IMR-90 (cell line): ENCODE results near the gene LARP1. TPM values are rescaled to one million over a fixed set of nuclear protein-coding genes. Genes with fewer than 3 reads are reported as not detected.

Experiments used
- ATAC-seq: fragments of 200-7000 bp; cut with Tn5 transposase; 2 replicates; pipeline ENCODE4 v1.9.1; 2020; ENCODE audit warnings: low read depth, mild to moderate bottlenecking, moderate library complexity
- BruUV-seq: library from RNA; stranded (reverse); fragments of 400-500 nt; replicated peaks from 2 replicates; lab custom pipeline; 2021; lab: Mats Ljungman, UMichigan
- CTCF ChIA-PET: fragments of 300-600 bp; formaldehyde crosslinking; extraction: SDS; loops from one replicate; lab custom pipeline; 2021; ENCODE audit warnings: antibody characterized with exemption; lab: Yijun Ruan, JAX
- POLR2A ChIA-PET: fragments of 300-600 bp; sonication (Branson Sonifier 250); formaldehyde crosslinking; loops from one replicate; lab custom pipeline; 2022; ENCODE audit warnings: antibody characterized with exemption; ENCODE audit not compliant: unreplicated experiment; lab: Charles Lee
- DNase-seq: peaks from one replicate; pipeline ENCODE4 v3.0.0; 2013
- H2AFZ ChIP-seq: replicated peaks from 2 replicates; pipeline ENCODE3; 2013; ENCODE audit warnings: low read length, mild to moderate bottlenecking; ENCODE audit not compliant: poor library complexity
- H2AK5ac ChIP-seq: 2 replicates; pipeline ENCODE4 v1.6.1; 2013; ENCODE audit warnings: low read depth, low read length, inconsistent platforms
- H2AK9ac ChIP-seq: replicated peaks from 2 replicates; pipeline ENCODE3; 2013; ENCODE audit warnings: mild to moderate bottlenecking, low read depth, low read length, moderate library complexity; ENCODE audit not compliant: poor library complexity
- H2BK120ac ChIP-seq: 2 replicates; pipeline ENCODE4 v1.6.1; 2013; ENCODE audit warnings: low read depth, low read length, inconsistent platforms
- H2BK15ac ChIP-seq: 3 replicates; pipeline ENCODE4 v1.6.1; 2013; ENCODE audit warnings: low read depth, low read length, inconsistent platforms
- H2BK20ac ChIP-seq: 2 replicates; pipeline ENCODE4 v1.6.1; 2013; ENCODE audit warnings: low read depth, mild to moderate bottlenecking, inconsistent platforms, low read length, moderate library complexity
- H2BK5ac ChIP-seq: 2 replicates; pipeline ENCODE4 v1.6.1; 2013; ENCODE audit warnings: mild to moderate bottlenecking, low read depth, low read length, inconsistent platforms; ENCODE audit not compliant: poor library complexity, severe bottlenecking
- H3K14ac ChIP-seq: replicated peaks from 2 replicates; pipeline ENCODE4 v1.6.1; 2013; ENCODE audit warnings: low read depth, low read length, inconsistent platforms
- H3K18ac ChIP-seq: 2 replicates; pipeline ENCODE4 v1.6.1; 2013; ENCODE audit warnings: low read depth, low read length, control low read depth
- H3K23ac ChIP-seq: 2 replicates; pipeline ENCODE4 v1.6.1; 2013; ENCODE audit warnings: low read depth, low read length, inconsistent platforms
- H3K27ac ChIP-seq: 2 replicates; pipeline ENCODE4 v1.5.1; 2013; ENCODE audit warnings: mild to moderate bottlenecking, control low read depth, low read length; ENCODE audit not compliant: insufficient read depth
- H3K27me3 ChIP-seq: 2 replicates; pipeline ENCODE4 v1.6.1; 2013; ENCODE audit warnings: low read length; ENCODE audit not compliant: control insufficient read depth, insufficient read depth
- H3K36me3 ChIP-seq: 2 replicates; pipeline ENCODE4 v1.6.1; 2013; ENCODE audit warnings: low read length, mixed read lengths; ENCODE audit not compliant: control insufficient read depth, insufficient read depth
- H3K4ac ChIP-seq: 2 replicates; pipeline ENCODE4 v1.6.1; 2013; ENCODE audit warnings: low read depth, low read length, inconsistent platforms
- H3K4me1 ChIP-seq: 2 replicates; pipeline ENCODE4 v1.6.1; 2013; ENCODE audit warnings: low read length, mixed read lengths; ENCODE audit not compliant: control insufficient read depth, insufficient read depth
- H3K4me2 ChIP-seq: 2 replicates; pipeline ENCODE4 v1.6.1; 2013; ENCODE audit warnings: low read depth, mild to moderate bottlenecking, control low read depth, low read length, moderate library complexity
- H3K4me3 ChIP-seq: 2 replicates; pipeline ENCODE4 v1.5.1; 2013; ENCODE audit warnings: low read depth, mild to moderate bottlenecking, control low read depth, low read length, moderate library complexity; ENCODE audit not compliant: insufficient read depth
- H3K56ac ChIP-seq: 2 replicates; pipeline ENCODE4 v1.6.1; 2013; ENCODE audit warnings: low read length, inconsistent platforms; ENCODE audit not compliant: insufficient read depth; ENCODE audit errors: extremely low read depth
- H3K79me1 ChIP-seq, 2 experiments: 2 replicates each; pipeline ENCODE4 v1.6.1; 2013; ENCODE audit warnings: low read length in 2 of 2, inconsistent platforms in 1 of 2, low read depth in 1 of 2
- H3K9ac ChIP-seq: 2 replicates; pipeline ENCODE4 v1.6.1; 2013; ENCODE audit warnings: low read depth, low read length, control low read depth
- H3K9me1 ChIP-seq: 2 replicates; pipeline ENCODE4 v1.6.1; 2013; ENCODE audit warnings: low read length, inconsistent platforms; ENCODE audit not compliant: insufficient read depth
- H3K9me3 ChIP-seq: 2 replicates; pipeline ENCODE4 v1.6.1; 2013; ENCODE audit warnings: low read length; ENCODE audit not compliant: control insufficient read depth, insufficient read depth
- H4K20me1 ChIP-seq: 2 replicates; pipeline ENCODE4 v1.6.1; 2013; ENCODE audit warnings: low read length, inconsistent platforms; ENCODE audit not compliant: insufficient read depth
- H4K5ac ChIP-seq: 2 replicates; pipeline ENCODE4 v1.6.1; 2013; ENCODE audit warnings: mild to moderate bottlenecking, low read depth, low read length, control low read depth
- H4K8ac ChIP-seq, 2 experiments: 2 replicates each; pipeline ENCODE4 v1.6.1; 2013; ENCODE audit warnings: low read depth in 2 of 2, low read length in 2 of 2, control low read depth in 1 of 2, inconsistent platforms in 1 of 2
- H4K91ac ChIP-seq: 2 replicates; pipeline ENCODE4 v1.6.1; 2013; ENCODE audit warnings: low read depth, low read length, inconsistent platforms; ENCODE audit not compliant: insufficient read depth
- BHLHE40 ChIP-seq: fragments of 150-350 bp; IDR thresholded peaks from 2 replicates; pipeline ENCODE4 v1.6.1; 2016; ENCODE audit warnings: mild to moderate bottlenecking, low read depth, low read length
- CEBPB ChIP-seq: IDR thresholded peaks from 2 replicates; pipeline ENCODE4 v1.6.1; 2012; ENCODE audit warnings: low read depth, low read length, improper control_type of control experiment
- FOS ChIP-seq: fragments of 150-350 bp; IDR thresholded peaks from 2 replicates; pipeline ENCODE4 v1.6.1; 2016; ENCODE audit warnings: low read depth, low read length
- MAZ ChIP-seq: IDR thresholded peaks from 2 replicates; pipeline ENCODE4 v1.6.1; 2012; ENCODE audit warnings: low read depth, mild to moderate bottlenecking, low read length, improper control_type of control experiment, moderate library complexity, borderline replicate concordance
- MXI1 ChIP-seq: IDR thresholded peaks from 2 replicates; pipeline ENCODE4 v1.6.1; 2012; ENCODE audit warnings: low read depth, mild to moderate bottlenecking, low read length, moderate library complexity, borderline replicate concordance
- RAD21 ChIP-seq: IDR thresholded peaks from 2 replicates; pipeline ENCODE4 v1.6.1; 2012; ENCODE audit warnings: low read length, improper control_type of control experiment
- RCOR1 ChIP-seq: IDR thresholded peaks from 2 replicates; pipeline ENCODE4 v1.6.1; 2012; ENCODE audit warnings: mild to moderate bottlenecking, low read length, improper control_type of control experiment; ENCODE audit not compliant: insufficient replicate concordance
- RFX5 ChIP-seq: IDR thresholded peaks from 2 replicates; pipeline ENCODE4 v1.8.0; 2012; ENCODE audit warnings: low read depth, mild to moderate bottlenecking, low read length, moderate library complexity
- USF2 ChIP-seq: fragments of 150-350 bp; IDR thresholded peaks from 2 replicates; pipeline ENCODE4 v1.6.1; 2017; ENCODE audit warnings: mild to moderate bottlenecking, antibody characterized with exemption, low read length, low read depth
- WGBS, 2 experiments: methylation state at CpG; one replicate each; pipeline versions ENCODE4 v1.1.5 to v1.1.7; 2013; ENCODE audit warnings: missing lambda C conversion rate in 2 of 2; ENCODE audit not compliant: insufficient read length in 1 of 2; ENCODE audit errors: extremely low coverage in 2 of 2; 5-methylcytosine and 5-hydroxymethylcytosine counted together
- dilution Hi-C: fragments of 300-500 bp; cut with HindIII; formaldehyde crosslinking; loops from one replicate; pipeline ENCODE4 v1.14.3; 2018; ENCODE audit warnings: low sequenced_read_pairs; ENCODE audit not compliant: unreplicated experiment
- in situ Hi-C: fragments of 300-500 bp; cut with MboI; formaldehyde crosslinking; loops from 3 replicates; pipeline ENCODE4 v1.14.3; 2019; ENCODE audit warnings: low sequenced_read_pairs, inconsistent platforms, mixed read lengths
- intact Hi-C: fragments of 100-400 bp; cut with micrococcal nuclease; formaldehyde crosslinking; loops from 2 replicates; pipeline ENCODE4 v1.10.0; 2022
- polyA plus RNA-seq, 3 experiments: library from polyadenylated mRNA; depleted of rRNA; stranded (reverse); fragments of >200 nt; gene quantifications; 2 replicates each; pipeline ENCODE4 v1.2.3, GENCODE V29; 2012; ENCODE audit warnings: low replicate concordance in 1 of 3
- total RNA-seq: library from RNA; depleted of rRNA; stranded (reverse); fragments of >200 nt; gene quantifications from 2 replicates; pipeline ENCODE4 v1.2.3, GENCODE V29; 2012
- TF ChIP-seq, protein P1 (sequence below): fragments of 150-350 bp; IDR thresholded peaks from 2 replicates; pipeline ENCODE4 v1.6.1; 2016; ENCODE audit warnings: low read depth, mild to moderate bottlenecking, low read length, moderate library complexity, borderline replicate concordance
- TF ChIP-seq, protein P2 (sequence below): conservative IDR thresholded peaks from 2 replicates; pipeline ENCODE4 v1.5.1; 2012; ENCODE audit warnings: mild to moderate bottlenecking, low read depth, low read length, improper control_type of control experiment

The LARP1 gene
- total and polyA plus RNA-seq, 2 of the 4 experiments (the other 2 are of a cell fraction) = 47.3 to 77.4 TPM

GRCh38 chr5:154766558-154767281 lies 11.5 kb downstream of the LARP1 start (continued):
- no peak for TF ChIP-seq MAZ

DNA sequence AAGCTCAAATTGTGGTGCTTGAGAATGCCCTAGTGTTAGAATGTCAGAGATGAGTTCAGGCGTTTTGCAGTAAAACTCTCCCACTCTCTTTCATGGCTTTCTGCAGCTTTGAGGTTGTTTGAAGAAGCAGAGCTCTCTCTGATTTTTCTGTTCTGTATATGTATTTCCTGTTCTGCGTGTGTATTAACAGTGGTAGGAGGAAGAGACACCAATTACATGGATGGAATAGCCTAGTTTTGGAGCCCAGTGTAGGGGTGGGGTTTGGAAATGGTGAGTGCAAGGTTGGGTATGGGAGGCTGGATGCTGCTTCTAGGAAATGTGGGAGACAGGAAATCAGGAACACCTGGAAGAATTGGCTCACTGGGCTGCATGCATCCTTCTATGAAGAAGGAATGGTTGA lies 12.4 kb downstream of the LARP1 start:
- BruUV-seq = no TSS peak

More for the DNA sequence above, 12.4 kb downstream of the LARP1 start:
- no peak overlapping the region for H2BK5ac ChIP-seq
- no peak overlapping the region for H3K56ac ChIP-seq
- no peaks in the 10 kb centered on the region for H3K9me3 ChIP-seq
- H2AFZ ChIP-seq = no peak overlapping the region
- no peak for TF ChIP-seq RCOR1
- TF ChIP-seq, protein P1, sequence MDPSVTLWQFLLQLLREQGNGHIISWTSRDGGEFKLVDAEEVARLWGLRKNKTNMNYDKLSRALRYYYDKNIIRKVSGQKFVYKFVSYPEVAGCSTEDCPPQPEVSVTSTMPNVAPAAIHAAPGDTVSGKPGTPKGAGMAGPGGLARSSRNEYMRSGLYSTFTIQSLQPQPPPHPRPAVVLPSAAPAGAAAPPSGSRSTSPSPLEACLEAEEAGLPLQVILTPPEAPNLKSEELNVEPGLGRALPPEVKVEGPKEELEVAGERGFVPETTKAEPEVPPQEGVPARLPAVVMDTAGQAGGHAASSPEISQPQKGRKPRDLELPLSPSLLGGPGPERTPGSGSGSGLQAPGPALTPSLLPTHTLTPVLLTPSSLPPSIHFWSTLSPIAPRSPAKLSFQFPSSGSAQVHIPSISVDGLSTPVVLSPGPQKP = no peak
- TF ChIP-seq MAZ = no peak
- TF ChIP-seq, protein P2, sequence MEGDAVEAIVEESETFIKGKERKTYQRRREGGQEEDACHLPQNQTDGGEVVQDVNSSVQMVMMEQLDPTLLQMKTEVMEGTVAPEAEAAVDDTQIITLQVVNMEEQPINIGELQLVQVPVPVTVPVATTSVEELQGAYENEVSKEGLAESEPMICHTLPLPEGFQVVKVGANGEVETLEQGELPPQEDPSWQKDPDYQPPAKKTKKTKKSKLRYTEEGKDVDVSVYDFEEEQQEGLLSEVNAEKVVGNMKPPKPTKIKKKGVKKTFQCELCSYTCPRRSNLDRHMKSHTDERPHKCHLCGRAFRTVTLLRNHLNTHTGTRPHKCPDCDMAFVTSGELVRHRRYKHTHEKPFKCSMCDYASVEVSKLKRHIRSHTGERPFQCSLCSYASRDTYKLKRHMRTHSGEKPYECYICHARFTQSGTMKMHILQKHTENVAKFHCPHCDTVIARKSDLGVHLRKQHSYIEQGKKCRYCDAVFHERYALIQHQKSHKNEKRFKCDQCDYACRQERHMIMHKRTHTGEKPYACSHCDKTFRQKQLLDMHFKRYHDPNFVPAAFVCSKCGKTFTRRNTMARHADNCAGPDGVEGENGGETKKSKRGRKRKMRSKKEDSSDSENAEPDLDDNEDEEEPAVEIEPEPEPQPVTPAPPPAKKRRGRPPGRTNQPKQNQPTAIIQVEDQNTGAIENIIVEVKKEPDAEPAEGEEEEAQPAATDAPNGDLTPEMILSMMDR = no peak
- no peak for TF ChIP-seq RFX5
- TF ChIP-seq USF2 = no peak
- TF ChIP-seq RAD21 = no peak
- no peak for TF ChIP-seq CEBPB
- TF ChIP-seq FOS = no peak
- no peak for TF ChIP-seq MXI1
- TF ChIP-seq BHLHE40 = no peak
- H3K4me3 ChIP-seq = no peak overlapping the region
- ATAC-seq (no peak), DNase-seq (no peak)
- H2BK120ac ChIP-seq = no peak overlapping the region
- POLR2A ChIA-PET = no interaction called here
- H3K4ac ChIP-seq = no peak overlapping the region
- H4K8ac ChIP-seq = no peak overlapping the region
- no peaks in the 10 kb centered on the region for H3K27me3 ChIP-seq
- H3K36me3 ChIP-seq = no peaks in the 10 kb centered on the region
- CTCF ChIA-PET = no interaction called here
- no peak overlapping the region for H4K5ac ChIP-seq
- H3K27ac ChIP-seq = no peak overlapping the region
- H3K4me1 ChIP-seq = peaks cover 22% of the 10 kb centered on the region
- H2BK20ac ChIP-seq = no peak overlapping the region
- H2AK5ac ChIP-seq = no peak overlapping the region
- H2BK15ac ChIP-seq = no peak overlapping the region
- no peak overlapping the region for H3K4me2 ChIP-seq
- no peak overlapping the region for H3K14ac ChIP-seq
- H3K9ac ChIP-seq = no peak overlapping the region
- H3K9me1 ChIP-seq = peaks cover 49% of the 10 kb centered on the region
- H4K91ac ChIP-seq = no peak overlapping the region
- intact Hi-C loops (no loop called here), in situ Hi-C loops (no loop called here), dilution Hi-C loops (no loop called here)
- peaks cover 19 to 80% of the 10 kb centered on the region in 2 experiments for H3K79me1 ChIP-seq
- 40% methylated on average over 1 of the region's 2 CpGs; no CpG with 5 or more reads in 1 of the 2 experiments for WGBS, 2 experiments
- no peak overlapping the region for H2AK9ac ChIP-seq
- no peak overlapping the region for H3K18ac ChIP-seq
- no peak overlapping the region for H3K23ac ChIP-seq
- H4K20me1 ChIP-seq = peaks cover 96% of the 10 kb centered on the region
